Stimulated activated CD4-positive, alpha-beta T cell treated with anti-CD3 and anti-CD28 coated beads, Interleukin-1b, Interleukin-23, amount 100 ng/mL, for 24 hours (primary cell): ENCODE data around the gene CD276.
"Not testable (repeated sequence)": the region's sequence is repeated elsewhere in the genome, so short reads cannot be mapped to it uniquely, and the experiment has no call there.

Experiments used
- DNase-seq, 4 experiments: peaks; one replicate each; pipeline ENCODE4 v3.0.0-alpha.2; 2020; ENCODE audit warnings: low read depth in 4 of 4, low spot score in 1 of 4

Gene CD276

GRCh38 chr15:73683777-73684580 lies at the start of gene CD276:
TSS of gene CD276 (plus strand) at chr15:73684383. CDS start at chr15:73699640, 15,257 bp downstream.
- DNase-seq, result no peak

- no peak for DNase-seq
Measured at GRCh38 chr15:73637527-73637926, 46.7 kb upstream of the CD276 start.

DNA sequence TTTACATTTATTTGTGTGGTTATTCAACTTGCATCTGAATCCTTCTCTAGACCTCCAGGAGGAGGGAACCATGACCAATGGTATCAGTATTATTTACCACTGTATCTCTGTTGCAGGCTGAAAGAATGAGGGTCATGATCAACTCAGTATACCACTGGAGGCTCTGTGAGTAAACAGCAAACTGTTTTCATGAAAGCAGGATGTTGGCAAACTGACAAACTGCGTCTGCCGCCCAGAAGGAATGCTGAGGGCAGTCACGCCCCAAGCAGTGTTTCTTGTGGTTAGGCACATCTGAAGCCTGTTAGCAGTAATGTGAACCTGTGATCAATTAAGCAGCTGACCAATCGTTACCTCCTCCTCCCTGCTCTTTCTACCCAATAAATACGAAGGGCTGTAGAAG lies 44.7 kb upstream of the CD276 start:
- DNase-seq, result not testable (repeated sequence)

DNA sequence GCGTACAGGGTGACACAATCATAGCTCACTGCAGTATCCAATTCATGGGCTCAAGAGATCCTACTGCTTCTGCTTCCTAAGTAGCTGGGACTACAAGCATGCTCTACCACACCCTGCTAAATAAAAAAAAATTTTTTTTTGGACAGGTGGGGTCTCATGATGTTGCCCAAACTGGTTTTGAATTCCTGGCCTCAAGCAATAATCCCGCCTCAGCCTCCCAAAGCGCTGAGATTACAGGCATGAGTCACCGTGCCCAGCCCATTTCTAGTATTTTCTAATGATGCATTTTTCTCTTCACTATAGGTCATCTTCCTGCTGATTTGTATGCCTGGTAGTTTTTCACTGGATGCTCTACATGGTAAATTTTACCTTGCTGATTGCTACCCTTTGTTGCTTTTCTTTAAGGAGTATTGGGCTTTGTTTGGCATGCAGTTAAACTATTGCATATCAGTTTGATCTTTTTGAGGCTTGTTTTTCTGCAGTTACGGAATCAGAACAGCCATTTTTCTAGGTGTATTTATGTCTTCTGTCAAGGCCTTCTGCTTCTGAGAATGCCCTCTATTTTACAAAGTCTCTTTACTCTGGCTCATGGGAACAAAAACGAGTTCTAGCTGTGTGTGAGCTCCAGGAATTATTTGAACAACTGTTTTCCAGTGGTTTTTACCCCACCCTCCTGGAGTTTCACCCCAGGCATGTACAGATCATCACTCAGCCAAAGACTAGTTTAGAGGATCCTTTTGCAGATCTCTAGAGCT lies 36.7 kb upstream of the CD276 start:
- DNase-seq, result no peak

GRCh38 chr15:73648014-73648295 lies 36.2 kb upstream of the CD276 start:
- DNase-seq, result no peak

GRCh38 chr15:73650416-73651126 lies 33.6 kb upstream of the CD276 start:
- no peak for DNase-seq

- DNase-seq, result no peak
Measured at GRCh38 chr15:73654659-73655058, 29.5 kb upstream of the CD276 start.

DNA sequence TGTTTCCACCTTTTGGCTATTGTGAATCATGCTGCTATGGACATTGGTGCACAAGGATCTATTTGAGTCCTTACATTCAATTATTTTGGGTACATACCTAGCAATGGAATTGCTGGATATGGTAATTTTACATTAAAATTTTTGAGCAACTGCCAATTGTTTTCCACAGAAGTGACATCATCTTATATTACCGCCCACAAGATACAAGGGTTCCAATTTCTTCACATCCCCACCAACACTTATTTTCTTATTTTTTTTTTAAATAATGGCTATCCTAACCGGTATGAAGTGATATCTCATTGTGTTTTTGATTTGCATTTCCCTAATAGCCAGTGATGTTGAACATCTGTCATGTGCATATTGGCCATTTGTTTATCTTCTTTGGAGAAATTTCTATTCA lies 28.5 kb upstream of the CD276 start:
- no peak for DNase-seq

DNA sequence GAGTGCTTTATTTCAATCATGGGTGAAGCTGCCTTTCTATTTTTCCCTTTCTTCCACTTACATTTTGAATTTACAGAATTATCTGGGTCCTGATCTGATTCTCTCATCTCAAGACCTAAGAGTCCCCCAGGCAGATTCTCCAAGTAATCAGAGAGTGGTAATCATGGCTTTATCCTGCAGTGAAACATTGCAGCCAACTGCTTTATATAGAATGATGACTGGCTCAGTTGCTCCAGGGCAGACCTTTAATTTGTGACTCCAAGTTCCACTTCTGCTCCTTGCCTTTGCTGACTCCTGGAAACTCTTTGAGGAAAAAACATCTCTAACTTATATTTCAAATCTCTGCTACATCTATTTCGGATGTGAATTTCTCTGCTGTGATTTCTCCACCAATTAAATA lies 25.5 kb upstream of the CD276 start:
- DNase-seq, result no peak

DNA sequence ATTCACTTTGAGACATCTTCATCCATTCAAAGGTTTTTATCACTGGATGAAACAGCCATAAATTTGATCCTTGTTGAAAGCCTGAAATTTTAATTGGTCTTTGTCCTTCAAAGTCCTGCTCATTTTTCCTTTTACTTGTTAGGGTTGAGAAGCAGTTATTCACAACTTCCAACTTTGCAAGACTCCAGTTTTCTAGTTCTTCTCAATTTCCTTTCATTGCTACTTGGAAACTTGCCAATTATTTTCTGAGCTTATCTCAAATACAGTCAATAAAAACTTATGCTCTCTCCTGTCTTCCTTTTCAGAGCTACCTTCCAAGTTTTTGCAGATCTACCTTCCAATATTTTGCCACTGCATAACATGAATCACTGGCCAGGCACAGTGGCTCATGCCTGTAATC lies 23.7 kb upstream of the CD276 start:
- DNase-seq, result no peak

- no peak for DNase-seq
Measured at GRCh38 chr15:73674587-73674986, 9.6 kb upstream of the CD276 start.

DNA sequence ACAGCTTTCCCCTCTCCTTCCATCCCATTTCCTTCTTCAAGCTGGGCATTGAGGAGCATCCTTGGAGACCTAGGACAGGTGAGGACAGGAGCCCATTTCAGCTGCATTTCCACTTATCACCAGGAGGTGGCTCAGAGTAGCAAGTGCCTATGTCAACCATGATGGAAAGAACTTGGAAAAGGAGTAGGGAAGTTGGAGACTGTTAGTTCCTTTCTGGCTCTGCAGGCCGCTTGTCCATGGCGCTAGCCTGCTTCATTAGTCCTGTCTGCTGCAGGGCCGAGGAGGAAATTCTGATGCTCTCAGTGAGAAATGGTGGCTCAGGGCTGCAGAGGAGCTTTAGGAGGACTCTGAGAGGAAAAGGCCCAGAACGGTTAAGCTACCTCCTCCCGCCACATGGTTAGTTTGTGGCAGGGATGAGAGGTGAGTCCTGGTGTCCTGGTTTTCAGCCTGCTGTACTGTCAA lies 7.0 kb upstream of the CD276 start:
- peak in 1 of 4 experiments; percentile 34 for DNase-seq

GRCh38 chr15:73677733-73678132 lies 6.5 kb upstream of the CD276 start:
- DNase-seq, result no peak

- DNase-seq, result no peak
Measured at GRCh38 chr15:73678498-73678897, 5.7 kb upstream of the CD276 start.

GRCh38 chr15:73679180-73679579 lies 5.0 kb upstream of the CD276 start:
- DNase-seq, result no peak

- DNase-seq, result no peak
Measured at GRCh38 chr15:73679964-73680363, 4.2 kb upstream of the CD276 start.

- no peak for DNase-seq
Measured at GRCh38 chr15:73680549-73680948, 3.6 kb upstream of the CD276 start.

- no peak for DNase-seq
Measured at GRCh38 chr15:73681063-73681462, 3.1 kb upstream of the CD276 start.

- no peak for DNase-seq
Measured at GRCh38 chr15:73681856-73682599, 2.2 kb upstream of the CD276 start.

DNA sequence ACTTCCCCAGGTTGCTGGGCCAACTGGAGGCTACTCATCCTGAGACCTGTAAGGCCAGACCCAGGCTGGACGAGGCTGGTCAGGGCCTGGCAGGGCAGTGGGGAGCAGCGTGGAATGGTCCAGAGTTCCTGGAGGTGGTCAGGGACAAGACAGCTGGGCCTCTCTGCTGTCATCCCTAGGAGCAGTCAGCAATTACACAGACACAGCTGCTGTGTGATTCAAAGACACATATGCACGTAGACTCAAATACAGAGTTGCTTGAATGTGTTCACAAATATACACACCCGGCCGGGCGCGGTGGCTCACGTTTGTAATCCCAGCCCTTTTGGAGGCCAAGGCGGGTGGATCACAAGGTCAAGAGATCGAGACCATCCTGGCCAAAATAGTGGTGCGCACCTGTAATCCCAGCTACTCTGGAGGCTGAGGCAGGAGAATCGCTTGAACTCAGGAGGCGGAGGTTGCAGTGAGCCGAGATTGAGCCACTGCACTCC lies 1.5 kb upstream of the CD276 start:
- no peak for DNase-seq

DNA sequence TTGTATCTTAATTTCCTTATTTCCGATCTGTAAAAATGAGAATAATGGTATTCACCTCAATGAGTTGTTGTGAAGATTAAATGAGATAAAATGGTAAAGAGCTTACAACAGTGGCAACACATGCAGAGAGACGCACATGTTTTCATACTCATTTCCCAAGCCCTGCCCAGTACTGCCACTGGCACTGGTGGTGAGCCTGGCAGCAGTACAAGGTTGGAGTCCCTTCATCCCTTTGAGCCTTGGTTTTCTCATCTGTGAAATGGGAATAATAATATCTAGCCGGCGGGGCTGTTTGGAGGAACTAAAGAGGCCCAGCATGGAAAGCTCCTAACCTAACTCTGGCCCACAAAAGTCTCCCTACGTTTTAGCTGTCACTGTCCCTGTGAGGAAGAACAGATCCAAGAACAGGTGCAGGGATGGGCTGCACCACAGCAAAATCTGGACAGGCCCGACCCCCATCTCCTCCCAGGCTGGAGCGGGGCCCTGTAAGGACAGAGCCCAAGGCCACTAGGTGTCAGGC lies 866 bp upstream of the CD276 start:
- no peak for DNase-seq
